ENCODE data around the gene DCST2. TPM values are rescaled to one million over a fixed set of nuclear protein-coding genes. Genes with fewer than 3 reads are reported as not detected.

The DCST2 gene
- total and polyA plus RNA-seq, 2 donors (not counting 3 experiments of a cell fraction or from before 2014, with no cell fraction given) = 0.29 to 0.51 TPM

- Histone ChIP-seq H3K9me1 (replicated peaks; ENCODE audit: control insufficient read depth, extremely low read depth, insufficient read depth, low read length) (no peaks in the 10 kb centered on the region), H3K9ac (replicated peaks; ENCODE audit: extremely low read depth, insufficient read depth, low read length) (peak within 1 kb of the TSS; percentile 68), H2AFZ (ENCODE audit: low read depth, low read length) (peak within 1 kb of the TSS; percentile 55), H3K36me3 (ENCODE audit: control insufficient read depth in 2 of 2, extremely low read depth in 1 of 2, insufficient read depth in 2 of 2, low read length in 2 of 2) (peaks cover 3 to 14% of the 10 kb centered on the region in 2 experiments), H3K27ac (ENCODE audit: insufficient read depth, low read depth, low read length) (peak within 1 kb of the TSS; percentile 36), H4K20me1 (replicated peaks; ENCODE audit: control insufficient read depth, extremely low read depth, insufficient read depth, low read length) (no peaks in the 10 kb centered on the region), H3K4me3 (replicated peaks in 1 of 3; ENCODE audit: insufficient read depth in 1 of 3, low read depth in 1 of 3, low read length in 3 of 3) (peak within 1 kb of the TSS; percentile 66 to 98 (median 85)), H3K9me3 (replicated peaks; ENCODE audit: control insufficient read depth, insufficient read depth, low read length) (no peaks in the 10 kb centered on the region), H3K79me2 (ENCODE audit: control insufficient read depth, insufficient read depth, low read length) (peaks cover 5% of the 10 kb centered on the region), H3K27me3 (ENCODE audit: control insufficient read depth in 2 of 2, insufficient read depth in 2 of 2, low read length in 2 of 2) (no peaks in the 10 kb centered on the region), H3K4me2 (ENCODE audit: insufficient read depth, low read length) (peak within 1 kb of the TSS; percentile 83), H3K4me1 (ENCODE audit: control insufficient read depth, extremely low read depth, insufficient read depth, low read length) (peaks cover 10% of the 10 kb centered on the region)
- ChIA-PET POLR2A (no interaction called here), CTCF (interaction anchor here (0.6 to 6.7 kb wide), 10 partner anchors 11 to 79 kb away, joined by 3 to 49 read pairs (median 5); partner anchors contain the start of genes ADAM15, DCST1, DCST2 and LENEP)
- dilution Hi-C loops (cut with MboI; ENCODE audit: extremely low pct_ligation_motif_present, low sequenced_read_pairs) = no loop called here
- FAIRE-seq (peak; percentile 97), DNase-seq (ENCODE audit: low read depth, low spot score) (peak; percentile 89)
- TF ChIP-seq GATA2 (IDR thresholded peaks at IDR 0.05; ENCODE audit: insufficient read depth, insufficient read length, low read depth, low read length) (no peak), POLR2AphosphoS5 (IDR thresholded peaks at IDR 0.05; ENCODE audit: insufficient read depth, low read depth, low read length) (peak; percentile 79), POLR2A (IDR thresholded peaks at IDR 0.05; ENCODE audit: low read depth, low read length) (peak; percentile 89)
- intact Hi-C loops (cut with micrococcal nuclease) = loop anchor here (1.0 kb wide), 2 partner anchors 21 to 126 kb away; no protein-coding TSS in a partner anchor
- no TSS peak for BruUV-seq (replicated peaks)
Measured at GRCh38 chr1:155063550-155064110, 30.0 kb upstream of the DCST2 start, which contains the start of gene EFNA4. TSS of gene EFNA4 (plus strand) at chr1:155063740. CDS start at chr1:155063824, 84 bp downstream.

DNA sequence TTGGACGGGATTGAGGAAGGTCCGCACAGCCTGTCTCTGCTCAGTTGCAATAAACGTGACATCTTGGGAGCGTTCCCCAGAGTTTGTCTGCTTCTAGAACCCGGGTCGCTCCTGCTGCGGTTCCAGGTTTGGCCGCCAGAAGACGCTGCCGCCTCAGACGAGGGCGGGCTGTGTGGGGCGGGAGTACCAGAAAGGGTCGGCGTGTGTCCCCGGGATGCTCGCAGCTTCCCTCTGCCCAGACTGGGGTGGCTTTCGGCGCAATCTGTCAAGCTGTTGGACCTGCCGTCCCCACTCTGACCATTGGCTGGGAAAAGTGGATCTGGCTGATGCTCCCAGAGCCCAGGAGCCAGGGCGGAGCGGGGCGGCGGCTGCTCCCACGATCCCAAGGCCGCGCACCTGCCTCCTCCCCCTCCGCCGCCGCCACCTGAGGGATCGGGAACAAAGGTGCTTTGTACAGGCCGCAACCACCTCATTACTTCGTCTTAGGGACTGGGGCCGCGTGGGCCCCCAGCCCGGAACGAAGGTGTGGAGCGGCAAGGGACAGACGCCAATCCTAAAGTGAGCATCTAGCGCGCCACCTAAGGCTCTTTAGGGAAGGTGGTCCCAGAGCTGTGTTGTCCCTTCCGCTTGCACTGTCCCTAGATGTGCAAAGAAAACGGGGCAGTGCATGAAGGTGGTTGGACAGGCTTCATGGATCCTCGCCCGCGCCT, 29.3 kb upstream of the DCST2 start:
- POLR2A ChIA-PET = no interaction called here
- Histone ChIP-seq H3K27ac (ENCODE audit: insufficient read depth, low read depth, low read length) (no peak overlapping the region), H3K9ac (replicated peaks; ENCODE audit: extremely low read depth, insufficient read depth, low read length) (no peak overlapping the region), H3K4me2 (ENCODE audit: insufficient read depth, low read length) (no peak overlapping the region), H3K27me3 (ENCODE audit: control insufficient read depth in 2 of 2, insufficient read depth in 2 of 2, low read length in 2 of 2) (no peaks in the 10 kb centered on the region), H4K20me1 (replicated peaks; ENCODE audit: control insufficient read depth, extremely low read depth, insufficient read depth, low read length) (no peaks in the 10 kb centered on the region), H2AFZ (ENCODE audit: low read depth, low read length) (no peak overlapping the region), H3K79me2 (ENCODE audit: control insufficient read depth, insufficient read depth, low read length) (peaks cover 5% of the 10 kb centered on the region), H3K36me3 (ENCODE audit: control insufficient read depth in 2 of 2, extremely low read depth in 1 of 2, insufficient read depth in 2 of 2, low read length in 2 of 2) (peaks cover 4 to 21% of the 10 kb centered on the region in 2 experiments), H3K9me3 (replicated peaks; ENCODE audit: control insufficient read depth, insufficient read depth, low read length) (no peaks in the 10 kb centered on the region), H3K9me1 (replicated peaks; ENCODE audit: control insufficient read depth, extremely low read depth, insufficient read depth, low read length) (no peaks in the 10 kb centered on the region), H3K4me3 (replicated peaks in 1 of 3; ENCODE audit: insufficient read depth in 1 of 3, low read depth in 1 of 3, low read length in 3 of 3) (no peak overlapping the region), H3K4me1 (ENCODE audit: control insufficient read depth, extremely low read depth, insufficient read depth, low read length) (peaks cover 10% of the 10 kb centered on the region)
- TF ChIP-seq MAX (IDR thresholded peaks at IDR 0.05; ENCODE audit: insufficient read depth, insufficient read length) = no peak
- no peak for TF ChIP-seq POLR2A (IDR thresholded peaks at IDR 0.05; ENCODE audit: low read depth, low read length)
- TF ChIP-seq, protein P1, sequence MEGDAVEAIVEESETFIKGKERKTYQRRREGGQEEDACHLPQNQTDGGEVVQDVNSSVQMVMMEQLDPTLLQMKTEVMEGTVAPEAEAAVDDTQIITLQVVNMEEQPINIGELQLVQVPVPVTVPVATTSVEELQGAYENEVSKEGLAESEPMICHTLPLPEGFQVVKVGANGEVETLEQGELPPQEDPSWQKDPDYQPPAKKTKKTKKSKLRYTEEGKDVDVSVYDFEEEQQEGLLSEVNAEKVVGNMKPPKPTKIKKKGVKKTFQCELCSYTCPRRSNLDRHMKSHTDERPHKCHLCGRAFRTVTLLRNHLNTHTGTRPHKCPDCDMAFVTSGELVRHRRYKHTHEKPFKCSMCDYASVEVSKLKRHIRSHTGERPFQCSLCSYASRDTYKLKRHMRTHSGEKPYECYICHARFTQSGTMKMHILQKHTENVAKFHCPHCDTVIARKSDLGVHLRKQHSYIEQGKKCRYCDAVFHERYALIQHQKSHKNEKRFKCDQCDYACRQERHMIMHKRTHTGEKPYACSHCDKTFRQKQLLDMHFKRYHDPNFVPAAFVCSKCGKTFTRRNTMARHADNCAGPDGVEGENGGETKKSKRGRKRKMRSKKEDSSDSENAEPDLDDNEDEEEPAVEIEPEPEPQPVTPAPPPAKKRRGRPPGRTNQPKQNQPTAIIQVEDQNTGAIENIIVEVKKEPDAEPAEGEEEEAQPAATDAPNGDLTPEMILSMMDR (IDR thresholded peaks at IDR 0.05; ENCODE audit: extremely low read depth in 1 of 2, insufficient read depth in 1 of 2, low read depth in 1 of 2, low read length in 2 of 2) = peak; percentile 7 to 38
- no peak for TF ChIP-seq EZH2 (IDR thresholded peaks at IDR 0.05; ENCODE audit: borderline replicate concordance, low read depth, low read length, severe bottlenecking)
- TF ChIP-seq FOS (IDR thresholded peaks at IDR 0.05; ENCODE audit: borderline replicate concordance, insufficient read depth, low read length) = no peak
- DNase-seq (ENCODE audit: low read depth, low spot score) = no peak
- dilution Hi-C loops (cut with MboI; ENCODE audit: extremely low pct_ligation_motif_present, low sequenced_read_pairs) (no loop called here), intact Hi-C loops (cut with micrococcal nuclease) (loop anchor here (1.0 kb wide), 2 partner anchors 21 to 126 kb away; no protein-coding TSS in a partner anchor)
- CTCF ChIA-PET = interaction anchor here (0.8 to 6.7 kb wide), 8 partner anchors 8 to 105 kb away, joined by 3 to 49 read pairs (median 6); partner anchors contain the start of genes ADAM15 and LENEP
- FAIRE-seq = no peak
- no TSS peak for BruUV-seq (replicated peaks)

Measured in endothelial cell of umbilical vein (primary cell).